GM18909 (cell line): ENCODE data around the gene FOXA3.
"Not testable (repeated sequence)": the region's sequence is repeated elsewhere in the genome, so short reads cannot be mapped to it uniquely, and the experiment has no call there.

Source experiments
- ATAC-seq: cut with Tn5 transposase; IDR thresholded peaks from one replicate; pipeline ENCODE4 v1.9.1; 2021; ENCODE audit warnings: mild to moderate bottlenecking; ENCODE audit not compliant: unreplicated experiment, poor library complexity

Gene FOXA3

GRCh38 chr19:45886427-45887199, 22.5 kb downstream of the FOXA3 start:
- peak; percentile 48 for ATAC-seq

DNA sequence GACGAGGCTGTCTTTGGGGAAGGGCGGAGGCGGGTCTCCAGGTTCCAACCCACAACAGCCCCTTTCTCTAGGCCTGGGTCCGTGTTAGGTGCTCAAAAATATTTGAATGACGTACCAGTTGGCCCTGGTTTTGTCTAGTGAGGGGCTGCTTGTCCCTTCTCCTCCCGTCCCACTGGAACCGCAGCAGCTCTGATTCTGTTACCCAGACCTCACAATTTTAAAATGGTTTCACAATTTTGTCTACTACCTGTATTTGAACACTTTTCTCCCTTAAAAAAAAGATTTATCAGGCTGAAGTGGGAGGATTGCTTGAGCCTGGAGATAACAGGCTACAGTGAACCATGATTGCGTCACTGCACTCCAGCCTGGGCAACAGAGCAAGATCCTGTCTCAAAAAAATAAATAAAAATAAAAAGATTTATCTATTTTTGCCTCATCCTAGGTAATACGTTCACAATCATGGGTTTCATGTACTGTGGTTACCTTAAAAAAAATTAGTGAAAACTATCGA, 23.1 kb downstream of the FOXA3 start:
- no peak for ATAC-seq

DNA sequence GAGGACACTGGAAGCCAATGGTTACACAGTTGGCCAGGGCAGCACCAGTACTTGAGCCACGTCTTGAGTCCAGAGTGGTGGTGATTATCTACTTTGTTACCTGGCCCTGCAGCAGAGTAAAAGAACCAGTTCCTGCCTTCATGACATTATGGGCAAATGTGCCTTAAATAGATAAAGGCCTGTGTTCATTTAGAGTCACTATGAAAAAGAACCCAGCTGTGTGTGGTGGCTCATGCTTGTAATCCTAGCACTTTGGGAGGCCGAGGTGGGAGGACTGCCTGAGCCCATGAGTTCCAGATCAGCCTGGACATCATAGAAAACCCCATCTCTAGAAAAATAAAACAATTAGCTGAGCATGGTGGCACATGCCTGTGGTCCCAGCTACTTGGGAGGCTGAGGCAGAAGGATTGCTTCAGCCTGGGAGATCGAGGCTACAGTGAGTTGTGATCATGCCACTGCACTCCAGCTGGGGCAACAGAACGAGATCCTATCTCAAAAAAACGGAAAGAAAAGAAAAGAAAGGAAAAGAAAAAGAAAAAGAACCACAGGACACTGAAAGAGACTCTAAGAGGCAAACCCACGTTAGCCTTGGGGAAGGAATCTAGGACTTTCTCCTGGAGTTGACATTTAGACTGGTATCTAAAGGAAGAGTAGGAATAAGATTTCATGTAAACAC, 25.2 kb downstream of the FOXA3 start:
- no peak for ATAC-seq

DNA sequence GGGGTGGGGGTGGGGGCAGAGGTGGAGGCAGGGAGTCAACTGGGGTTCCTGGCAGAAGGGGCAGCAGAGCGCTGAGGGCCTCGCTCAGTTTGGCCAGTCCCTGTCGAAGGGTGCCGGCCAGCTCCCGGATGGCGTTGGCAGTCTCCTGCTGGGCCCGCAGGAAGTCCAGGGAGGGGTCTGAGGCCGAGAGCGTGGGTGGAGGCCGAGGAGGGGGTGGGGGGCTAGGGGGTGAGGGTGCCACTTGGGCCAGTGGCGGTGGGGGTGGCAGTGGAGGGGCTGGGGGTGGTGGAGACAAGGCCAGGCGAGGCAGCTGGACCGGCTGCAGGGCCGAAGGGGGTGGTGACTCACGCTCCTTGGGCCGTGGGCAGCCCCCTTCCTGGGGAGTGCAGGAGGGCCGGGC, 26.8 kb downstream of the FOXA3 start:
- ATAC-seq, result no peak

- no peak for ATAC-seq
Observed at GRCh38 chr19:45895519-45895972, 31.4 kb downstream of the FOXA3 start.

- not testable (repeated sequence) for ATAC-seq
Observed at GRCh38 chr19:45895983-45896599, 32.0 kb downstream of the FOXA3 start.

GRCh38 chr19:45897261-45897812, 33.2 kb downstream of the FOXA3 start:
- ATAC-seq, result no peak

- ATAC-seq, result no peak
Observed at GRCh38 chr19:45899253-45899652, 35.1 kb downstream of the FOXA3 start.

DNA sequence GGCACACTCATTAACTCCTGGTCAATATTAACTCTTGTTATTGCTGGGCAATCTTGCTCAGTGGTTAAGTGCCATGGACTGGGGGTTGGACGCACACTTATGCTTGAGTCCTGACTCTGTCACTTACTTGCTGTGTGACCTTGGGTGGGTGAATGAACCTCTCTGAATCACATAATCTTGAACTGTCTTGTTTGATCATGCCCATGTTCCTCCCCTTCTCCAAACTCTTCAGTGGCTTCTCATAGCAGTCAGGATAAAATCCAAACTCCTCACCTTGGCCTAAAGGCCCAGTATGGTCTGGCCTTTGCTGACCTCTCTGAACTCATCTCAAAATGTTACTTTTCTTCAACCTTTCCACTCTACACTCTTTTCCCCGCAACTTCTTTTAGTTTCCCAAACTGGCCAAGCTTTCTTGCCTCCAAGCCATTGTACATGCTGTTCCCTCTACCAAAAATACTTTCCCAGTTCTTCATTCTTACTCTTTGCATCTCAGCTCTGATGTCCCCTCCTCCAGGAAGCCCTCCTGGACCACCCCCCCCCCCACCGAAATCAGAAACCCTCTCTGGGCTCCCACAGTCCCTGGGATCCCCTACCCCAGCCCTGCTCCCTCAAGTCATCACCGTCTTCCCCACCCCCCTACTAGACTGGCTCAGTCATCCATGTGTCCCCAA, 35.9 kb downstream of the FOXA3 start:
- no peak for ATAC-seq

DNA sequence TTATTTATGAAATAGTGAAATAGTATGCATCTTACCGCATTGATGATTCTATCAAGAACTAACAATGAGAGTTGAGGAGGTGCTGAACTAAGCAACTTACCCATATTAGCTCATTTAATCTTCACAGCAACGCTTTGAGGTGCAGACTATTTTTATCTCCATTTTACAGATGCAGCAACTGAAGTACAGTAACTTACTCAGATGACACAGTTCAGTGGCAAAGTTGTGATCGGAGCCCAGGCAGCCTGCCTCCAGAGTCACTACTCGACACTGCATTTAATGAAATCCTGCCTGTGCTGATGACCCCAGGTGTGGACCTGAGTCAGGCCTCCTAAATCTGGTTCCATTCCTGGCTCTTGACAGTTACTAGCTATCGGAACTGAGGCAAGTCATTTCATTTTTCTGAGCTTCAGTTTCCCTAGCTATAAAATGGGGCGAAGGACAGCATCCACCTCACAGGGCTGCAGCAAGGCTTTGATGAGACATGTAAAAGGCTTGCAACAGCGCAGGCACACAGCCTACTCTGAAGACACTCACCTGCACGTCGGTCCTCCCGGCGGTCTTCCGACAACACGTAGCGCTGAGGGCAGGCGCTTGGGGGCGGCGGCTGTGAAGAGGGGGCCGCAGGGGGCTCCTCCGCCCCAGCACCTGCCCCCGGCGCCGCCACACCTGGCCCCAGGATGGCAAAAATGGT, 36.8 kb downstream of the FOXA3 start:
- no peak for ATAC-seq

DNA sequence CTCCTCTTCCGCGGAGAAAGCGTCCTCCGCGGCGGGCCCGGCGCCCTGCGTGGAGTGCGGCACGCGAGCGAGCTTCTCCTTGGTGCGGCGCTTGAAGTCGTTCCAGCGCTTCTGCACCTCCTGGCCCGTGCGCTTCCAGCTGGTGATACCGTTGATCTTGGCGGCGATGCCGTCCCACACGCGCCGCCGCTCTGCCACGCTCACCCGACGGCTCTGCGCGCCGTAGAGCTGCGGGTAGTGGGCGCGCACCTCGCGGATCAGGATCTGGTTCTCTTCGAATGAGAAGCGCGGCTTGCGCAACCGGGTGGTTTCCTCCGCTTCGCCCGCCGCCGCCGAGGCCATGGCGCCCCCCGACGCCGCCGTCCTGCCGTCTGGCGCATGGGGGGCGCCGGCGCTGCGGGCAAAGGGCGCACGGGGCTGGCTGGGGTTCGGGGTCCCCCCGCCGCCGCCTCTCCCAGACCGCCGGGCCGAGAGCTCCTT, 37.3 kb downstream of the FOXA3 start:
- ATAC-seq, result no peak

GRCh38 chr19:45901912-45902650, 38.0 kb downstream of the FOXA3 start, which contains the start of gene MYPOP:
Gene MYPOP (minus strand): TSS chr19:45902613. CDS start chr19:45901773, 840 bp downstream.
- no peak for ATAC-seq

DNA sequence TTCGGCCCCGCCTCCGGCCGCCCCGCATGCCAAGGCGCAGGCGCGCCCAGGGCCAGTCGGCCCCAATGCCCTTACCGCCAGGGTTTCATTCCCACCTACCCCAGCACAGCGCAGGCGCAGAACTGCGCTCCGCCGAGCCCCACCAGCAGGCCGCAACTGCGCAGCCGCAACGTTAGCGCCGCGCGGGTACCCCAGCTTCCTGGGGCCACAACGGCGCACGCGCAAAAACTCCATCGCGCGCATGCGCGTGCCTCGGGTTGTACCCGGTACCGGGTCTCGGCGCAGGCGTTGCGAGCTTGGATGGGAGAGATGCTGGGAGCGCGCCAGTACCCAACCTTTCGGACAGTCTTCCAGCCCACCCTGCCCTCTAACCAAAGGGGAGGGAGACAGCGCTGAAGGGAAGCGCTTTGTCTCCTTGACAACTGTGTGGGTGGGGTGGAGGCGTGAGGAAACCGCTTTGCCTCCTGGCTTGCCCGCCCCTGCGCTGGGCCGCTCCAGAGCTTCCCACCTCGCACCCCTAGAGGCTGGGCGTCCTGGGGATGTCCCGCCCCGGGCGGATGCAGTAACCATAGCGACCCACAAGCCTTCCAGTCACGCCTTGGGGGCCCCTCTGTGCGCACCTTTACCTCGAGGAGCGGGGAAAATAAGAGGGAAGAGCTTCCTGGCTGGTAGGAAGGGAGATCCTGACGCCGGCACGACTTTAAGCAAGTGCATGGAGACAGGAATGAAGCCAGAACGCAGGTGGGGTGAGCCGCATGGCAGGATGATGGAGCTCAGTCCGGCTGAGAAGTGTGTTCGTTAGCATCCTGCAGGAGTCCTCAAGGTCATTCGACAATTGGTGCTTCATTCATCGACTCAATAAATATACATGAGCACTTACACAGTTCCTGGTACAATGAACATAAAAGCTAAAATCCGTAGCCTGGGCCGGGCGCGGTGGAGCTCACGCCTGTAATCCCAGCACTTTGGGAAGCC, 38.8 kb downstream of the FOXA3 start:
- peak; percentile 95 for ATAC-seq

GRCh38 chr19:45905011-45905410, 40.9 kb downstream of the FOXA3 start:
- no peak for ATAC-seq

GRCh38 chr19:45906221-45906620, 42.1 kb downstream of the FOXA3 start:
- no peak for ATAC-seq

- no peak for ATAC-seq
Observed at GRCh38 chr19:45908956-45909355, 44.8 kb downstream of the FOXA3 start.

DNA sequence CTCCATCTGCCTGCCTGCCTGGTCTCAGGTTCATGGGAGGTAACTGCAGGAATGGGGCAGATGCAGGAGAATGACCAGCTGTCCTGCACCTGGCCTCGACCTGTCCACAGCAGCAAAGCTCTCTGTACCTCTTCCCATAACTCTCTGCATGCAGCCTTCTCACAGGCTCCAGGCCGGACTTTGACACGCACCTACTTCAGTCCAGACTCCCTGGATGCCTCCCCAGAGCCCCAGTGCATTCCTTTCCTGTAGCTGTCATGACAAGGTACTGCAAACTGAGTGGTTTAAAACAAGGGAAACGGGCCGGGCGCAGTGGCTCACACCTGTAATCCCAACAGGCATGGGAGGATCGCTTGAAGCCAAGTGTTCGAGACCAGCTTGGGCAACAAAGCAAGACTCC, 47.2 kb downstream of the FOXA3 start:
- ATAC-seq, result no peak
